Ecto neural progenitor cell (in vitro differentiated cells): ENCODE measurements around the gene FAM90A26.
"Not testable (repeated sequence)": the region's sequence is repeated elsewhere in the genome, so short reads cannot be mapped to it uniquely, and the experiment has no call there.

Source experiments
- DNase-seq: peaks from one replicate; pipeline ENCODE4 v3.0.0-alpha.2; 2018; ENCODE audit warnings: low spot score

FAM90A26 gene

DNA sequence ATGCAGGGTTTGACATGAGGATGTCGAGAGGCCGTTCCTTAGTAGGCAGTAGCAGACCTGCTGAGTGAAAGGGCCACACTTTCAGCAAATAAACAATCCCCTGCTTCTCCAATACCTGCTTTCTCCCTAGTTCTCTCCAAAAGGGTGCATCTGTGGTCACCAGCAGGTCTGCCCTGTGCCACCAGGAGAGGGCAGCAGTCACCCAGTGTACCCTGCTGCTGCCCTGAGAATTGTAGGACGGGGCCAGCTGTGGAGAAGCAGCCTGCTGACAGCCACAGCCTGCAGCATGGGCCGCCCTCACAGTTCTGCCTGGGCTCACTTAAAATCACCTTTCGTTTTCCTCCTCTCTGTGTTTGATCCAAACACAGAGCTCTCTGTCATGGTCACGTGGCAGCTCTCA lies 11.8 kb upstream of the FAM90A26 start:
- not testable (repeated sequence) for DNase-seq

GRCh38 chr4:9160046-9160445 lies 10.2 kb upstream of the FAM90A26 start:
- DNase-seq = not testable (repeated sequence)

DNA sequence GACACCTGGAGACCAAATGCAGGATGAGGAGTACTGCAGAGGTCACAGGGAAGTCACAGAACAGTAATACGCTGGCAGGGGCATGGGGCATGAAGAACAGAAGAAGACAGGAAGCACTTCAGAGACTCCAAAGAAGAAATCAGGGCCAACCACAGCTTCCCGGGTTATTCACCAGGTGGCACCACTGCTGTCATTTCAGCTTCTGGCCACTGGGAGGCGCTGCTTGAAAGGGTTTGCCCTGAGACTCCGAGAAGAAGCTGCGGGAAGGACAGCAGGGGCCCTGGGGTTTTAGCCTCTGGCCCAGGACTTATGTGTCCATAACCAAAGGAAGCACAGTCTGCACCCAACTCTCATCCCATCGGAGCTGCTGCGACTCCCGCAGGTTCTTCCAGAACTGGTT lies 4.2 kb upstream of the FAM90A26 start:
- not testable (repeated sequence) for DNase-seq

DNA sequence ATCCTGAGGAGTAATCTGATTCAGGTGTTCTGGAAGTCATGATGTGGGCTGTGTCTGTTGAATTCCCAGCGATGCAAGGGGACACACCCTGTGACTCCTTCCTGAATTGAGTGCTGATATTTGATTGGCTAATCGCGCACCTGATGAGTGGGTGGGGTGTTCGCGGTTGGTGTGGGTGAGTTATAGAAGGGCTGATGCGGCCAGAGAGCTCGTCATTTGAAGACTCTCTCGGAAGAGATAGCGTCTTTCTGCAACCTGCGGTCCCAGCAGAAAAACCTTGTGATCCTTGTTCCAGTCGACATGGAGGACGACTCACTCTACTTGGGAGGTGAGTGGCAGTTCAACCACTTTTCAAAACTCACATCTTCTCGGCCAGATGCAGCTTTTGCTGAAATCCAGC lies 40.1 kb downstream of the FAM90A26 start, which contains the start of gene USP17L10:
USP17L10 (plus strand) TSS at position 301 of the 400 bp plus-strand sequence; CDS start at position 301, 0 bp downstream.
- not testable (repeated sequence) for DNase-seq

DNA sequence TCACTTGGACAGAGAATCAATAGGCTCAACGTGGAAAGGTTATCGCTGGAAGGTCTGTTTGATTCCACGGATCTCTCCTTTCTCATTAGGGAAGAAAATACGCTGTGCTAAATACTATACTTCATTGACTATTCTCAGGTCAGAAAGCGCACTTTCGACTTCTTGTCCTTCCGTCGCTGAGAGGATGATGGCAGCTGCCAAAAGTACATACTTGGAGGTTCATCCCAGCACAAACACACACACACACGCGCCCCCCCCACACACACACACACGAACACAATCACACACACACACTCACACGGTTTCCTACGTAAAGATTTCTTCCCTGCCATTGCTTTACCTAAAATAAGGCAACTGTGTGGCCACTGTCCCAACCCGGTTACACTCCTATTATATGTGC lies 44.5 kb downstream of the FAM90A26 start:
- not testable (repeated sequence) for DNase-seq

DNA sequence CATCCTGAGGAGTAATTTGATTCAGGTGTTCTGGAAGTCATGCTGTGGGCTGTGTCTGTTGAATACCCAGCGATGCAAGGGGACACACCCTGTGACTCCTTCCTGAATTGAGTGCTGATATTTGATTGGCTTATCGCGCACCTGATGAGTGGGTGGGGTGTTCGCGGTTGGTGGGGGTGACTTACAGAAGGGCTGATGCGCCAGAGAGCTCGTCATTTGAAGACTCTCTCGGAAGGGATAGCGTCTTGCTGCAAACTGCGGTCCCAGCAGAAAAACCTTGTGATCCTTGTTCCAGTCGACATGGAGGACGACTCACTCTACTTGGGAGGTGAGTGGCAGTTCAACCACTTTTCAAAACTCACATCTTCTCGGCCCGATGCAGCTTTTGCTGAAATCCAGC lies 44.9 kb downstream of the FAM90A26 start, which contains the start of gene USP17L11:
USP17L11 (plus strand) TSS at position 301 of the 400 bp plus-strand sequence; CDS start at position 301, 0 bp downstream.
- DNase-seq = not testable (repeated sequence)

- not testable (repeated sequence) for DNase-seq
Observed at GRCh38 chr4:9219852-9220251, 49.6 kb downstream of the FAM90A26 start, which contains the start of gene USP17L12. Gene USP17L12 (plus strand): TSS chr4:9220152. CDS start chr4:9220152, 0 bp downstream.

DNA sequence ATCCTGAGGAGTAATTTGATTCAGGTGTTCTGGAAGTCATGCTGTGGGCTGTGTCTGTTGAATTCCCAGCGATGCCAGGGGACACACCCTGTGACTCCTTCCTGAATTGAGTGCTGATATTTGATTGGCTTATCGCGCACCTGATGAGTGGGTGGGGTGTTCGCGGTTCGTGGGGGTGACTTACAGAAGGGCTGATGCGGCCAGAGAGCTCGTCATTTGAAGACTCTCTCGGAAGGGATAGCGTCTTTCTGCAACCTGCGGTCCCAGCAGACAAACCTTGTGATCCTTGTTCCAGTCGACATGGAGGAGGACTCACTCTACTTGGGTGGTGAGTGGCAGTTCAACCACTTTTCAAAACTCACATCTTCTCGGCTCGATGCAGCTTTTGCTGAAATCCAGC lies 54.4 kb downstream of the FAM90A26 start, which contains the start of gene USP17L13:
USP17L13 (plus strand) TSS at position 301 of the 400 bp plus-strand sequence; CDS start at position 301, 0 bp downstream.
- DNase-seq = not testable (repeated sequence)
